ENCODE measurements around the gene AP3D1.
"Not testable (repeated sequence)": the region's sequence is repeated elsewhere in the genome, so short reads cannot be mapped to it uniquely, and the experiment has no call there.

AP3D1 gene

DNA sequence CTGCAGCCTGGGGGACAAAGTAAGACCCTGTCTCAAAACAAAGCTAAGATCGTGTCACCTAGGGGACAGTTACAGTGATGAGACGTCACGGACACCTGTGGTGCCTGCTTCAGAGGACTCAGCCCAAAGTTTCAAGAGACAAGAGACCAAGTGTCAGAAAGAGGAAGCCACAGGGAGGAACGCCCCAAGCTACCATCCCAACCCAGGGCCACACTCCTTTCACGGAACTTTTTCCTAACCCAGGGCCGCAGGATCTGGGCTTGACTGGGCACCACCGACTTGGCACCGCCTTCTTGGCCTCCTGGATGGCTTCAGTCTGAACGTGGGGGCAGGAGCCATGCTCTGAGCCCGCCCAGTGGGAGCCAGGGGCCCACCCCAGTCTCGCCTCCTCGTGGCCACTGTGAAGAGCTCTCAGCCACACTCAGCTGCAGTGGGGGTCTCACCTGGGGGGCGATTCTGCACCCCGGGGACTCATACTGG lies 63.7 kb downstream of the AP3D1 start:
- Histone ChIP-seq H3K4me1 (ENCODE audit: insufficient read depth, low read length) (0 out of 2 replicates have a peak, but pooled peaks cover 4% of the 10 kb centered on the region), H3K4me3 (ENCODE audit: low read length) (no peak overlapping the region), H3K27ac (ENCODE audit: low read depth, low read length) (no peak overlapping the region), H3K36me3 (ENCODE audit: insufficient read depth, low read length) (no peaks in the 10 kb centered on the region), H3K27me3 (ENCODE audit: insufficient read depth, low read length) (no peaks in the 10 kb centered on the region), H3K9ac (ENCODE audit: low read depth, low read length) (no peak overlapping the region), H3K9me3 (ENCODE audit: insufficient read depth, low read depth, low read length) (no peaks in the 10 kb centered on the region)
- 91% methylated on average over 14 of the region's 14 CpGs for WGBS

- not testable (repeated sequence) for H3K9ac ChIP-seq (ENCODE audit: low read depth, low read length); H3K27ac ChIP-seq (ENCODE audit: low read depth, low read length); H3K4me3 ChIP-seq (ENCODE audit: low read length)
These were observed 64.4 kb downstream of the AP3D1 start for GRCh38 chr19:2086695-2087620.

GRCh38 chr19:2084993-2085720 lies 66.2 kb downstream of the AP3D1 start:
- 0 out of 2 replicates have a peak, but pooled peaks cover 3% of the 10 kb centered on the region for H3K4me1 ChIP-seq (ENCODE audit: insufficient read depth, low read length)
- H3K36me3 ChIP-seq (ENCODE audit: insufficient read depth, low read length): no peaks in the 10 kb centered on the region
- H3K27me3 ChIP-seq (ENCODE audit: insufficient read depth, low read length): no peaks in the 10 kb centered on the region
- WGBS: 90% methylated on average over 28 of the region's 28 CpGs
- no peak overlapping the region for H3K9ac ChIP-seq (ENCODE audit: low read depth, low read length)
- no peak overlapping the region for H3K27ac ChIP-seq (ENCODE audit: low read depth, low read length)
- H3K9me3 ChIP-seq (ENCODE audit: insufficient read depth, low read depth, low read length): no peaks in the 10 kb centered on the region
- no peak overlapping the region for H3K4me3 ChIP-seq (ENCODE audit: low read length)

More at GRCh38 chr19:2086695-2087620, 64.4 kb downstream of the AP3D1 start:
- H3K9me3 ChIP-seq (ENCODE audit: insufficient read depth, low read depth, low read length); H3K4me1 ChIP-seq (ENCODE audit: insufficient read depth, low read length); H3K27me3 ChIP-seq (ENCODE audit: insufficient read depth, low read length); H3K36me3 ChIP-seq (ENCODE audit: insufficient read depth, low read length): not testable (repeated sequence)
- WGBS: 94% methylated on average over 13 of the region's 13 CpGs

GRCh38 chr19:2083174-2083854 lies 68.1 kb downstream of the AP3D1 start:
- Histone ChIP-seq H3K27ac (ENCODE audit: low read depth, low read length) (no peak overlapping the region), H3K9me3 (ENCODE audit: insufficient read depth, low read depth, low read length) (no peaks in the 10 kb centered on the region), H3K4me1 (ENCODE audit: insufficient read depth, low read length) (no peaks in the 10 kb centered on the region), H3K4me3 (ENCODE audit: low read length) (no peak overlapping the region), H3K27me3 (ENCODE audit: insufficient read depth, low read length) (no peaks in the 10 kb centered on the region), H3K36me3 (ENCODE audit: insufficient read depth, low read length) (0 out of 2 replicates have a peak, but pooled peaks cover under 1% of the 10 kb centered on the region), H3K9ac (ENCODE audit: low read depth, low read length) (no peak overlapping the region)
- 93% methylated on average over 20 of the region's 20 CpGs for WGBS

DNA sequence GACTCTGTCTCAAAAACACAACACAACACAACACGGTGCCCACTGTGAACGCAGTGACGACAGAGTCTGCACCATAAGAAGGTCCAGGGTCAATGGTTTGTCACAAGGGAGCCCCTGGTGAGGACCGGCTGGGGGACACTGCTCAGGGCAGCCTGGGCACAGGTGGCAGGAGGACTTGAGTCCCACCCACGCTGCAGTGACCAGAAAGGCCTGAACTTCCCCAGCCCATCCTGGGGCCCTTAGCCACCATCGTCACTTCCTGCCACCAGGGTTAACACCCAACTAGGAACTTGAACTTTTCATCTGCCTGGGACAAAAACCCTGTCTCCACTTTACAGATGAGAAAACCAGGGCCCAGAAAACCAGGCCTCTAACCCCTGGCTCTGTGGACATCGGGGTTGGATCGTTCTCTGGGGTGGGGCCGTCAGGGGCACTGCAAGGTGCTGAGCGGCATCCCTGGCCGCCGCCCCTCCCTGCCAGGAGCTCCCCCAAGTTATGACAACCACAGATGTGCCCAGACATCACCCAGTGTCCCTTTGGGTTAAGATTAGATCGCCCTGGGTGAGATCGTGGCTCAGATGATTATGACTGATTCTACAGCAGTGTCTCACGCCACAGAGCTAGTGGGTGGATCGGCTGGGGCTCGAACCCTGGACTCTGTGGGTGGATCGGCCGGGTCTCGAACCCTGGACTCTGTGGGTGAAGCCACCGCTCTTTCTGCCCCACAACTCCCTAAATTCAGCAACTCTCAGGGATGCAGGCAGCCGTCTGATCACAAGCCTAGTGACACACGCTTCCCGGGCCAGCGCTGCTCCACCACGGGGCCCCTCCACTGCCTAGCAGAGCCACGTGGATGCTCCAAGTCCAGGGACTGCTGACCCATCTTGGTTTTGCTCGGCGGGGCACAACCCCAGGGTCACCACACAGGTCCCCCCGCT lies 69.2 kb downstream of the AP3D1 start:
- Histone ChIP-seq H3K36me3 (ENCODE audit: insufficient read depth, low read length) (peaks cover 10% of the 10 kb centered on the region; the same call in 1 of the 2 replicates), H3K9me3 (ENCODE audit: insufficient read depth, low read depth, low read length) (no peaks in the 10 kb centered on the region), H3K27ac (ENCODE audit: low read depth, low read length) (no peak overlapping the region), H3K4me3 (ENCODE audit: low read length) (no peak overlapping the region), H3K9ac (ENCODE audit: low read depth, low read length) (no peak overlapping the region), H3K4me1 (ENCODE audit: insufficient read depth, low read length) (no peaks in the 10 kb centered on the region), H3K27me3 (ENCODE audit: insufficient read depth, low read length) (no peaks in the 10 kb centered on the region)
- 94% methylated on average over 30 of the region's 30 CpGs for WGBS

DNA sequence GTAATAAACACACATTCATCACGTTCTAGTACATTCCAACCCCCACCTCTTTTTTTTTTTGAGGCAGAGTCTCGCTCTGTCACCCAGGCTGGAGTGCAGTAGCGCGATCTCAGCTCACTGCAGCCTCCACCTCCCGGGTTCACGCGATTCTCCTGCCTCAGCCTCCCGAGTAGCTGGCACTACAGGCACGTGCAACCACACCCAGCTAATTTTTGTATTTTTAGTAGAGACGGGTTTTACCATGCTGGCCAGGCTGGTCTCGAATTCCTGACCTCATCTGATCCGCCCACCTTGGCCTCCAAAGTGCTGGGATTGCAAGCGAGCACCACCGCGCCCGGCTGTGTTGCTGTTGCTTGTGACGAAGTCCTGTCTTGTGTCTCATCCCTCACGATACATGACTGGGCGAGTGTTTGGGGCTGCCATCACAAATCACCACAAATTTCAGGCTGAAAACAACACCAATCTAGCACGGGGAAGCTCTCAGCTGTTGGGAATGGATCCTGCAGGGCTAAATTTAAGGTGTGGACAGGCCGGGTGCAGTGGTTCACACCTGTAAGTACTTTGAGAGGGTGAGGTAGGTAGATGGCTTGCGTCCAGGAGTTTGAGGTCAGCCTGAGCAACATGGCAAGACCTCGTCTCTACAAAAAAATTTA lies 70.9 kb downstream of the AP3D1 start:
- 95% methylated on average over 23 of the region's 23 CpGs for WGBS
- Histone ChIP-seq H3K4me3 (ENCODE audit: low read length) (no peak overlapping the region), H3K4me1 (ENCODE audit: insufficient read depth, low read length) (no peaks in the 10 kb centered on the region), H3K27ac (ENCODE audit: low read depth, low read length) (no peak overlapping the region), H3K36me3 (ENCODE audit: insufficient read depth, low read length) (peaks cover 14% of the 10 kb centered on the region; the same call in 1 of the 2 replicates), H3K9me3 (ENCODE audit: insufficient read depth, low read depth, low read length) (no peaks in the 10 kb centered on the region), H3K27me3 (ENCODE audit: insufficient read depth, low read length) (no peaks in the 10 kb centered on the region), H3K9ac (ENCODE audit: low read depth, low read length) (no peak overlapping the region)

DNA sequence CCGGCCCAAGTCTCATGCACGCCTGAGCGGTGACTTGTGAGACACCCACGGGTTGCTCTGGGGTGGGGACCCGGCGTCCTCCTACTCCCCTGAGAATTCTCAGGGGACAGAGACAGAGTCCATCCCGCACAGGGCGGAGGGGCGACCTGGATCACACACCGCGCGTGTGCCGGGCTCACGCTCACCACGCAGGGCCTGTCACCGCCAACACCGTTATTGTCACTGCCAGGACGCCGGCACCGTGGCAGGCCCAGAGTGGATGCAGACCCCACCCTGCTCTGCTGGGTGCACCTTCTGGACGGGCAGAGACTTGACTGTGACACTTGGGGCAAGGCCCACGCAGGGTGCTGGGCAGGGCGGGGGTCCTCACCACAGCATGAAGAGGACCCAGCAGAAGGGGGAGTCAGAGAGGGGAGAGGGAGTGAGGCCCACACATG lies 71.5 kb downstream of the AP3D1 start:
- peaks cover 14% of the 10 kb centered on the region; the same call in 1 of the 2 replicates for H3K36me3 ChIP-seq (ENCODE audit: insufficient read depth, low read length)
- no peak overlapping the region for H3K9ac ChIP-seq (ENCODE audit: low read depth, low read length)

DNA sequence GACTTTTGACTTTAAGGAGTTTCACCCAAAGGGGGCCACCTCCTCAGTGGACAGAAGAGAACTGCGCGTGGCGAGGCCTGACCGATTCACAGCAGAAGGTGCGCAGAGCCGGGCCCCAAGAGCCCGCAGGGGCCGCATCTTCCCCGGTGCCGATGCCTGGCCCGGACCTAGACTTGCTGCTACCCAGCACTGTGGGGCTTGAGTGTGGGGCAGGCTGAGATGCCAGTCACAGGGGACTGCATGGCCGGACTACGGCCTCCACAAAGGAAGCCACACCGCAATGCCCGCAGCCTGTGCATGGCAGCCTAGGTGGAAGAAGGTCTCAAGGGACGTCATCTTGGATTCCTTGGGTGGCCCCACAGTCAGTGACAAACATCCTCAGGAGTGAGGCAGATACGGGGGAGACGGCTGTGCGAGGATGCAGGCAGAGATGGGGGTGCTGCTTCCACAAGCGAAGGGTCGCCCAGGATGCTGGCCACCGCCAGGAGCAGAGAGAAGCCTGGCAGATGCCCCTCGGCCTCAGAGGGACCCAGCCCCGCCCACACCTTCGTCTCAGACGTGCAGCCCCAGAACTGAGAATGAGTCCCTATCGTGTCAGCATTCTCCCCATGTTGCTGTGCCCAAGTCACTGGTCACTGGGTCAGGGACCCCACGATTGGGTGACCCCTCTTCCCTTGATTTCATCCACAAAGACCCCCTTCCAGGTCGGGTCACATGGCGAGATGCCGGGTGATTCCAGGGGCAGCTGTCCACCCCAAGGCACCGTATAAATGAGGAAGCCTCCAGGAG lies 72.1 kb downstream of the AP3D1 start:
- Histone ChIP-seq H3K27me3 (ENCODE audit: insufficient read depth, low read length) (no peaks in the 10 kb centered on the region), H3K27ac (ENCODE audit: low read depth, low read length) (no peak overlapping the region), H3K9ac (ENCODE audit: low read depth, low read length) (no peak overlapping the region), H3K36me3 (ENCODE audit: insufficient read depth, low read length) (peaks cover 14% of the 10 kb centered on the region; the same call in 1 of the 2 replicates), H3K4me3 (ENCODE audit: low read length) (no peak overlapping the region), H3K4me1 (ENCODE audit: insufficient read depth, low read length) (no peaks in the 10 kb centered on the region), H3K9me3 (ENCODE audit: insufficient read depth, low read depth, low read length) (no peaks in the 10 kb centered on the region)
- WGBS: 96% methylated on average over 32 of the region's 32 CpGs

More for the DNA sequence above, 71.5 kb downstream of the AP3D1 start:
- 94% methylated on average over 23 of the region's 23 CpGs for whole genome bisulfite sequencing
- Histone ChIP-seq H3K9me3 (ENCODE audit: insufficient read depth, low read depth, low read length) (no peaks in the 10 kb centered on the region), H3K27me3 (ENCODE audit: insufficient read depth, low read length) (no peaks in the 10 kb centered on the region), H3K4me1 (ENCODE audit: insufficient read depth, low read length) (no peaks in the 10 kb centered on the region), H3K27ac (ENCODE audit: low read depth, low read length) (no peak overlapping the region), H3K4me3 (ENCODE audit: low read length) (no peak overlapping the region)

DNA sequence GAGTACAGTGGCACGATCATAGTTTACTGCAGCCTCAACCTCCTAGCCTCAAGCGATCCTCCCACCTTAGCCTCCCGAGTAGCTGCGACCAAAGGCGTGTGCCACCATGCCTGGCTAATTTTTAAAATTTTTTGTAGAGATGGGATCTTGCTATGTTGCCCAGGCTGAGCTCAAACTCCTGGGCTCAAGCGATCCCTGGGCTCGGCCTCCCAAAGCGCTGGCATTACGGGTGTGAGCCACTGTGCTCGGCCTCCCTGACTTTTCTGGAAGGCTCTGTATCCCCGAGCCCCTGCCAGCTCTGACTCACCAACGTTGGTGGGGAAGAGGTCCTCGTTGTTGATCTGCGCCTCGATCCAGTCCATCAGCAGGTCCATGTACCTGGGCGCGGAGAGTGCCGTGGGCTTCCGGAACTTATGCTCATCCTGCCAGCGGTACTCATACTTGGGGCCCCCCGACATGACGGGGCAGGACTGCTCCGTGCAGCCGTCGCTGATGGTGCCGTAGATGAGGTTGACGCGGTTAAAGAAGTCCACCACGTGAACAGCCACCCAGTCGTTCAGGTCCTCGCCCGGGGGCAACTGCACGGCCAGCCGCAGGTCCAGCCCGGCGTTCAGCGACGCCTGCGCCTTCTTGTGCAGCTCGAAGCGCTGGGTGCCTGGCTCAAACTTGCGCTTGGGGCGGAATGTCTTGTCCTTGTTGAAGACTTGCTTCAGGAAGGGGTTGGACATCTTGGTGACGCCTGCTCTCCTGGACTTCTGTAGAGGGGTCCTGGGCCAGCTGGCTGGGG lies 73.3 kb downstream of the AP3D1 start:
- Histone ChIP-seq H3K36me3 (ENCODE audit: insufficient read depth, low read length) (peaks cover 16% of the 10 kb centered on the region; the same call in 1 of the 2 replicates), H3K27me3 (ENCODE audit: insufficient read depth, low read length) (no peaks in the 10 kb centered on the region), H3K9ac (ENCODE audit: low read depth, low read length) (no peak overlapping the region), H3K4me3 (ENCODE audit: low read length) (no peak overlapping the region), H3K27ac (ENCODE audit: low read depth, low read length) (no peak overlapping the region), H3K9me3 (ENCODE audit: insufficient read depth, low read depth, low read length) (no peaks in the 10 kb centered on the region), H3K4me1 (ENCODE audit: insufficient read depth, low read length) (no peaks in the 10 kb centered on the region)
- WGBS: 96% methylated on average over 44 of the region's 44 CpGs
